ENCODE results near the gene LRRC23. TPM values are rescaled to one million over a fixed set of nuclear protein-coding genes. Genes with fewer than 3 reads are reported as not detected.

Gene LRRC23
- total and polyA plus RNA-seq, 2 of the 13 experiments (the other 11 are each of a cell fraction or from before 2014, with no cell fraction given), result 6.0 to 7.8 TPM

DNA sequence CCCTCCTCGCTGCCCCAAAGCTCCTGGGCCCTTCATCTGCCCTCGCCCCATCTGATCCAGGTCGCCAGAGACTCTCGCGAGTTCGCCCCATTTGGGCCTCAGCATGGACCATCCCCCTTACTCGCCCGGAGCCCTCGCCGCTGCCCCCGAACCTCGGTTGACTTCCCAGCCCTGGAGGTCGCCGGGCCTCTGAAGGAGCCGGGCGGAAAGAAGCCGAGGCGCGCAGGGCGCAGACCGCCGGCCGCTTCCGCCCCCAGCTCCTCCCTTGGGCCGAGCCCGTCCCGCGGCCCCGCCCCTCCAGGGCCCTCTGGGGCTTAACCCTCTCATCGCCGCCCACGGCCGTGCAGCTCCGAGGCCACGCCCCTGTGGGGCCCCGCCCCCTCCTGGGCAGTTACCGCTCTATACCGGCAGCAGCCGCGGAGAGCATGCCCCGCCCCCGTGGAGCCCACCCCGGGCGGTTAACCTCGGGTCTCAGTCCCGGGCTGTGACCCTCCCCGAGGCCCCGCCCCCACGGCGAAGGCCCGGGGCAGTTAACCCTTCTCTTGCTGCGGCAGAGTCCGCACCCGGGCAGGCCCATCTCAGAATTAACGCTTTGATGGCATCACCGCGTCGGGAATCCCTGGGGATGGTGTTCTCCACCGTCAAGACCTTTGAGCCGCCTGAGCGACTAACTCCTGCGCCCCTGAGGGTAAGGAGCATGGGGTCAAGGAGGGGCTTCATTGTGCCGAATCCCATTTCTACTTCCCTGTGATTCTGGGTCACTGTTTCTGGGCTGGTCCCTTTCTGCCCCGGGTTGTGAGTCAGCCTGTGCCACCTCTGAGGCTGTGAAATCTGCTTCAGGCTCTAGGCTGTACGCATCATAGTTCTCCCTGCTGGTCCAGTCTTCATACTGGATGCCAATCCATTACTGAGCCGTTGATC lies 31.3 kb upstream of the LRRC23 start, which contains the start of gene SPSB2 (continued):
- TF ChIP-seq NFIB (CRISPR knock-in tag; IDR thresholded peaks at IDR 0.05; ENCODE audit: borderline replicate concordance) (no peak), ZNF768 (CRISPR knock-in tag; IDR thresholded peaks at IDR 0.05) (no peak; the same call in 1 of the 2 replicates), SIX4 (CRISPR knock-in tag; IDR thresholded peaks at IDR 0.05) (no peak), NAIF1 (CRISPR knock-in tag; IDR thresholded peaks at IDR 0.05; ENCODE audit: borderline replicate concordance) (no peak; the same call in 1 of the 2 replicates), EEA1 (CRISPR knock-in tag; IDR thresholded peaks at IDR 0.05; ENCODE audit: borderline replicate concordance) (no peak), HNRNPL (IDR thresholded peaks at IDR 0.05; ENCODE audit: low read depth, low read length) (no peak), FOXO1 (CRISPR knock-in tag; IDR thresholded peaks at IDR 0.05) (no peak), RBM39 (IDR thresholded peaks at IDR 0.05; ENCODE audit: low read depth, low read length, poor library complexity, severe bottlenecking) (peak; percentile 61), GZF1 (CRISPR knock-in tag; IDR thresholded peaks at IDR 0.05) (no peak), ZSCAN22 (CRISPR knock-in tag; IDR thresholded peaks at IDR 0.05) (no peak), MED13 (CRISPR knock-in tag; IDR thresholded peaks at IDR 0.05) (no peak), ZNF30 (CRISPR knock-in tag; IDR thresholded peaks at IDR 0.05) (no peak), TEAD3 (CRISPR knock-in tag; optimal IDR thresholded peaks at IDR 0.05; ENCODE audit: borderline replicate concordance) (peak; percentile 38), MIER2 (CRISPR knock-in tag; IDR thresholded peaks at IDR 0.05) (no peak), ZNF230 (CRISPR knock-in tag; IDR thresholded peaks at IDR 0.05) (no peak; the same call in 1 of the 2 replicates), SP5 (CRISPR knock-in tag; IDR thresholded peaks at IDR 0.05; ENCODE audit: borderline replicate concordance, low read depth) (peak; percentile 80), SAFB2 (CRISPR knock-in tag; IDR thresholded peaks at IDR 0.05; ENCODE audit: borderline replicate concordance, low read depth) (no peak; the same call in 1 of the 2 replicates)
- TF ChIP-seq, protein P1, sequence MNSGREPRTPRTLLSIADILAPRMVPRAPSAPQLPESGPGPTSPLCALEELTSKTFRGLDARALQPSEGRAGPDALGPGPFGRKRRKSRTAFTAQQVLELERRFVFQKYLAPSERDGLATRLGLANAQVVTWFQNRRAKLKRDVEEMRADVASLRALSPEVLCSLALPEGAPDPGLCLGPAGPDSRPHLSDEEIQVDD (CRISPR knock-in tag; IDR thresholded peaks at IDR 0.05; ENCODE audit: borderline replicate concordance), result no peak
- TF ChIP-seq, protein P2, sequence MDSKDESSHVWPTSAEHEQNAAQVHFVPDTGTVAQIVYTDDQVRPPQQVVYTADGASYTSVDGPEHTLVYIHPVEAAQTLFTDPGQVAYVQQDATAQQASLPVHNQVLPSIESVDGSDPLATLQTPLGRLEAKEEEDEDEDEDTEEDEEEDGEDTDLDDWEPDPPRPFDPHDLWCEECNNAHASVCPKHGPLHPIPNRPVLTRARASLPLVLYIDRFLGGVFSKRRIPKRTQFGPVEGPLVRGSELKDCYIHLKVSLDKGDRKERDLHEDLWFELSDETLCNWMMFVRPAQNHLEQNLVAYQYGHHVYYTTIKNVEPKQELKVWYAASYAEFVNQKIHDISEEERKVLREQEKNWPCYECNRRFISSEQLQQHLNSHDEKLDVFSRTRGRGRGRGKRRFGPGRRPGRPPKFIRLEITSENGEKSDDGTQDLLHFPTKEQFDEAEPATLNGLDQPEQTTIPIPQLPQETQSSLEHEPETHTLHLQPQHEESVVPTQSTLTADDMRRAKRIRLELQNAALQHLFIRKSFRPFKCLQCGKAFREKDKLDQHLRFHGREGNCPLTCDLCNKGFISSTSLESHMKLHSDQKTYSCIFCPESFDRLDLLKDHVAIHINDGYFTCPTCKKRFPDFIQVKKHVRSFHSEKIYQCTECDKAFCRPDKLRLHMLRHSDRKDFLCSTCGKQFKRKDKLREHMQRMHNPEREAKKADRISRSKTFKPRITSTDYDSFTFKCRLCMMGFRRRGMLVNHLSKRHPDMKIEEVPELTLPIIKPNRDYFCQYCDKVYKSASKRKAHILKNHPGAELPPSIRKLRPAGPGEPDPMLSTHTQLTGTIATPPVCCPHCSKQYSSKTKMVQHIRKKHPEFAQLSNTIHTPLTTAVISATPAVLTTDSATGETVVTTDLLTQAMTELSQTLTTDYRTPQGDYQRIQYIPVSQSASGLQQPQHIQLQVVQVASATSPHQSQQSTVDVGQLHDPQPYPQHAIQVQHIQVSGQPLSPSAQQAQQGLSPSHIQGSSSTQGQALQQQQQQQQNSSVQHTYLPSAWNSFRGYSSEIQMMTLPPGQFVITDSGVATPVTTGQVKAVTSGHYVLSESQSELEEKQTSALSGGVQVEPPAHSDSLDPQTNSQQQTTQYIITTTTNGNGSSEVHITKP (CRISPR knock-in tag; IDR thresholded peaks at IDR 0.05; ENCODE audit: low read depth), result peak; percentile 78; the same call in 1 of the 2 replicates
- TF ChIP-seq, protein P3, sequence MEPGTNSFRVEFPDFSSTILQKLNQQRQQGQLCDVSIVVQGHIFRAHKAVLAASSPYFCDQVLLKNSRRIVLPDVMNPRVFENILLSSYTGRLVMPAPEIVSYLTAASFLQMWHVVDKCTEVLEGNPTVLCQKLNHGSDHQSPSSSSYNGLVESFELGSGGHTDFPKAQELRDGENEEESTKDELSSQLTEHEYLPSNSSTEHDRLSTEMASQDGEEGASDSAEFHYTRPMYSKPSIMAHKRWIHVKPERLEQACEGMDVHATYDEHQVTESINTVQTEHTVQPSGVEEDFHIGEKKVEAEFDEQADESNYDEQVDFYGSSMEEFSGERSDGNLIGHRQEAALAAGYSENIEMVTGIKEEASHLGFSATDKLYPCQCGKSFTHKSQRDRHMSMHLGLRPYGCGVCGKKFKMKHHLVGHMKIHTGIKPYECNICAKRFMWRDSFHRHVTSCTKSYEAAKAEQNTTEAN (CRISPR knock-in tag; conservative IDR thresholded peaks at IDR 0.05), result no peak
- TF ChIP-seq, protein P4, sequence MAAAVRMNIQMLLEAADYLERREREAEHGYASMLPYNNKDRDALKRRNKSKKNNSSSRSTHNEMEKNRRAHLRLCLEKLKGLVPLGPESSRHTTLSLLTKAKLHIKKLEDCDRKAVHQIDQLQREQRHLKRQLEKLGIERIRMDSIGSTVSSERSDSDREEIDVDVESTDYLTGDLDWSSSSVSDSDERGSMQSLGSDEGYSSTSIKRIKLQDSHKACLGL (CRISPR knock-in tag; IDR thresholded peaks at IDR 0.05), result peak; percentile 18; the same call in 1 of the 2 replicates
- TF ChIP-seq, protein P5, sequence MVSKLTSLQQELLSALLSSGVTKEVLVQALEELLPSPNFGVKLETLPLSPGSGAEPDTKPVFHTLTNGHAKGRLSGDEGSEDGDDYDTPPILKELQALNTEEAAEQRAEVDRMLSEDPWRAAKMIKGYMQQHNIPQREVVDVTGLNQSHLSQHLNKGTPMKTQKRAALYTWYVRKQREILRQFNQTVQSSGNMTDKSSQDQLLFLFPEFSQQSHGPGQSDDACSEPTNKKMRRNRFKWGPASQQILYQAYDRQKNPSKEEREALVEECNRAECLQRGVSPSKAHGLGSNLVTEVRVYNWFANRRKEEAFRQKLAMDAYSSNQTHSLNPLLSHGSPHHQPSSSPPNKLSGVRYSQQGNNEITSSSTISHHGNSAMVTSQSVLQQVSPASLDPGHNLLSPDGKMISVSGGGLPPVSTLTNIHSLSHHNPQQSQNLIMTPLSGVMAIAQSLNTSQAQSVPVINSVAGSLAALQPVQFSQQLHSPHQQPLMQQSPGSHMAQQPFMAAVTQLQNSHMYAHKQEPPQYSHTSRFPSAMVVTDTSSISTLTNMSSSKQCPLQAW (CRISPR knock-in tag; IDR thresholded peaks at IDR 0.05), result peak; percentile 9; the same call in 1 of the 2 replicates
